ENCODE results near the gene GPA33. TPM values are rescaled to one million over a fixed set of nuclear protein-coding genes. Genes with fewer than 3 reads are reported as not detected.

GPA33 gene
- total and polyA plus RNA-seq, 9 of the 15 experiments (the other 6 are each of a cell fraction or from before 2014, with no cell fraction given) = 0.13 TPM; not detected in 8

DNA sequence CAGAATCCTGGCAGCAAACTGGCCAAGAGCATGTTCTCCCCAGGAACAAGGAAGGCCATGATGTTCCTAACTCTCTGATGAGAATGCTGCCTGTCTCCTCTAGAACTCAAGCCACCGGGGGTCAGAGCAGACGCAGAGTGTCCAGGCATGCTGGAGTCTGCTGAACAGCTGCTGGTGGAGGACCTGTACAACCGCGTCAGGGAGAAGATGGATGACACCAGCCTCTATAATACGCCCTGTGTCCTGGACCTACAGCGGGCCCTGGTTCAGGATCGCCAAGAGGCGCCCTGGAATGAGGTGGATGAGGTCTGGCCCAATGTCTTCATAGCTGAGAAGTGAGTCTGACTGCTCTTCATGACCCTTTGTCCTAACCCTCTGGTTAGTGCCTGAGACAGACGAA, 27.0 kb upstream of the GPA33 start:
- Histone ChIP-seq H4K20me1 (replicated peaks; ENCODE audit: control insufficient read depth, insufficient read depth, low read length) (no peaks in the 10 kb centered on the region), H3K9me3 (replicated peaks; ENCODE audit: control insufficient read depth, insufficient read depth, low read depth, low read length) (no peaks in the 10 kb centered on the region), H3K9ac (ENCODE audit: insufficient read depth in 1 of 2, low read depth in 2 of 2, low read length in 2 of 2) (no peak overlapping the region), H3K4me3 (no peak overlapping the region), H3K27ac (ENCODE audit: extremely low read depth, low read depth, low read length) (no peak overlapping the region), H3K9me1 (ENCODE audit: control insufficient read depth, insufficient read depth, low read length) (no peaks in the 10 kb centered on the region), H3K79me2 (ENCODE audit: control insufficient read depth, insufficient read depth, low read length) (no peaks in the 10 kb centered on the region), H3K27me3 (ENCODE audit: control insufficient read depth in 2 of 2, insufficient read depth in 2 of 2, low read length in 2 of 2) (peaks cover 34 to 49% of the 10 kb centered on the region in 2 experiments), H3K4me1 (replicated peaks in 1 of 2; ENCODE audit: control insufficient read depth in 2 of 2, insufficient read depth in 2 of 2, low read length in 2 of 2) (peaks cover 0 to 9% of the 10 kb centered on the region in 2 experiments; a peak in 3 of 5 replicates), H2AFZ (ENCODE audit: low read depth, low read length) (no peak overlapping the region), H3K36me3 (ENCODE audit: control insufficient read depth, insufficient read depth, low read length) (no peaks in the 10 kb centered on the region), H3K4me2 (ENCODE audit: insufficient read depth, low read length) (no peak overlapping the region)
- intact Hi-C loops (cut with micrococcal nuclease) (no loop called here), in situ Hi-C loops (cut with MboI) (no loop called here)
- WGBS (ENCODE audit: insufficient coverage, low coverage, missing lambda C conversion rate) = 3% methylated on average over 9 of the region's 9 CpGs
- ATAC-seq = no peak; the same call in 2 of the 3 replicates
- DNase-seq (ENCODE audit: extremely low read depth in 1 of 4, low spot score in 3 of 4) = no peak
- CTCF ChIA-PET (ENCODE audit: low intra/inter-chr PET ratio) = no interaction called here
- POLR2A ChIA-PET = interaction anchor here (0.6 to 1.8 kb wide), 2 partner anchors 11 to 22 kb away, joined by 6 read pairs; no protein-coding TSS in a partner anchor
- no peak for FAIRE-seq
- no TSS peak for BruUV-seq (replicated peaks)
- TF ChIP-seq, protein P1, sequence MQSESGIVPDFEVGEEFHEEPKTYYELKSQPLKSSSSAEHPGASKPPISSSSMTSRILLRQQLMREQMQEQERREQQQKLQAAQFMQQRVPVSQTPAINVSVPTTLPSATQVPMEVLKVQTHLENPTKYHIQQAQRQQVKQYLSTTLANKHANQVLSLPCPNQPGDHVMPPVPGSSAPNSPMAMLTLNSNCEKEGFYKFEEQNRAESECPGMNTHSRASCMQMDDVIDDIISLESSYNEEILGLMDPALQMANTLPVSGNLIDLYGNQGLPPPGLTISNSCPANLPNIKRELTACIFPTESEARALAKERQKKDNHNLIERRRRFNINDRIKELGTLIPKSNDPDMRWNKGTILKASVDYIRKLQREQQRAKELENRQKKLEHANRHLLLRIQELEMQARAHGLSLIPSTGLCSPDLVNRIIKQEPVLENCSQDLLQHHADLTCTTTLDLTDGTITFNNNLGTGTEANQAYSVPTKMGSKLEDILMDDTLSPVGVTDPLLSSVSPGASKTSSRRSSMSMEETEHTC (IDR thresholded peaks at IDR 0.05) = no peak
- TF ChIP-seq, protein P2, sequence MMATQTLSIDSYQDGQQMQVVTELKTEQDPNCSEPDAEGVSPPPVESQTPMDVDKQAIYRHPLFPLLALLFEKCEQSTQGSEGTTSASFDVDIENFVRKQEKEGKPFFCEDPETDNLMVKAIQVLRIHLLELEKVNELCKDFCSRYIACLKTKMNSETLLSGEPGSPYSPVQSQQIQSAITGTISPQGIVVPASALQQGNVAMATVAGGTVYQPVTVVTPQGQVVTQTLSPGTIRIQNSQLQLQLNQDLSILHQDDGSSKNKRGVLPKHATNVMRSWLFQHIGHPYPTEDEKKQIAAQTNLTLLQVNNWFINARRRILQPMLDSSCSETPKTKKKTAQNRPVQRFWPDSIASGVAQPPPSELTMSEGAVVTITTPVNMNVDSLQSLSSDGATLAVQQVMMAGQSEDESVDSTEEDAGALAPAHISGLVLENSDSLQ (IDR thresholded peaks at IDR 0.05) = no peak
- TF ChIP-seq FOXJ3 (CRISPR knock-in tag; IDR thresholded peaks at IDR 0.05) = no peak
- TF ChIP-seq, protein P3, sequence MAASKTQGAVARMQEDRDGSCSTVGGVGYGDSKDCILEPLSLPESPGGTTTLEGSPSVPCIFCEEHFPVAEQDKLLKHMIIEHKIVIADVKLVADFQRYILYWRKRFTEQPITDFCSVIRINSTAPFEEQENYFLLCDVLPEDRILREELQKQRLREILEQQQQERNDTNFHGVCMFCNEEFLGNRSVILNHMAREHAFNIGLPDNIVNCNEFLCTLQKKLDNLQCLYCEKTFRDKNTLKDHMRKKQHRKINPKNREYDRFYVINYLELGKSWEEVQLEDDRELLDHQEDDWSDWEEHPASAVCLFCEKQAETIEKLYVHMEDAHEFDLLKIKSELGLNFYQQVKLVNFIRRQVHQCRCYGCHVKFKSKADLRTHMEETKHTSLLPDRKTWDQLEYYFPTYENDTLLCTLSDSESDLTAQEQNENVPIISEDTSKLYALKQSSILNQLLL (CRISPR knock-in tag; IDR thresholded peaks at IDR 0.05; ENCODE audit: borderline replicate concordance) = no peak
- no peak for TF ChIP-seq ZNF3 (CRISPR knock-in tag; IDR thresholded peaks at IDR 0.05)
- TF ChIP-seq CREB1 (IDR thresholded peaks at IDR 0.05) = no peak
- no peak for TF ChIP-seq CREB1 (CRISPR knock-in tag; IDR thresholded peaks at IDR 0.05)
- TF ChIP-seq HNRNPUL1 (IDR thresholded peaks at IDR 0.05; ENCODE audit: low read length) = no peak
- TF ChIP-seq NFATC3 (IDR thresholded peaks at IDR 0.05) = no peak
- TF ChIP-seq, protein P4, sequence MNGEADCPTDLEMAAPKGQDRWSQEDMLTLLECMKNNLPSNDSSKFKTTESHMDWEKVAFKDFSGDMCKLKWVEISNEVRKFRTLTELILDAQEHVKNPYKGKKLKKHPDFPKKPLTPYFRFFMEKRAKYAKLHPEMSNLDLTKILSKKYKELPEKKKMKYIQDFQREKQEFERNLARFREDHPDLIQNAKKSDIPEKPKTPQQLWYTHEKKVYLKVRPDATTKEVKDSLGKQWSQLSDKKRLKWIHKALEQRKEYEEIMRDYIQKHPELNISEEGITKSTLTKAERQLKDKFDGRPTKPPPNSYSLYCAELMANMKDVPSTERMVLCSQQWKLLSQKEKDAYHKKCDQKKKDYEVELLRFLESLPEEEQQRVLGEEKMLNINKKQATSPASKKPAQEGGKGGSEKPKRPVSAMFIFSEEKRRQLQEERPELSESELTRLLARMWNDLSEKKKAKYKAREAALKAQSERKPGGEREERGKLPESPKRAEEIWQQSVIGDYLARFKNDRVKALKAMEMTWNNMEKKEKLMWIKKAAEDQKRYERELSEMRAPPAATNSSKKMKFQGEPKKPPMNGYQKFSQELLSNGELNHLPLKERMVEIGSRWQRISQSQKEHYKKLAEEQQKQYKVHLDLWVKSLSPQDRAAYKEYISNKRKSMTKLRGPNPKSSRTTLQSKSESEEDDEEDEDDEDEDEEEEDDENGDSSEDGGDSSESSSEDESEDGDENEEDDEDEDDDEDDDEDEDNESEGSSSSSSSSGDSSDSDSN (IDR thresholded peaks at IDR 0.05; ENCODE audit: borderline replicate concordance in 1 of 2, low read depth in 2 of 2, low read length in 2 of 2) = no peak
- TF ChIP-seq, protein P5, sequence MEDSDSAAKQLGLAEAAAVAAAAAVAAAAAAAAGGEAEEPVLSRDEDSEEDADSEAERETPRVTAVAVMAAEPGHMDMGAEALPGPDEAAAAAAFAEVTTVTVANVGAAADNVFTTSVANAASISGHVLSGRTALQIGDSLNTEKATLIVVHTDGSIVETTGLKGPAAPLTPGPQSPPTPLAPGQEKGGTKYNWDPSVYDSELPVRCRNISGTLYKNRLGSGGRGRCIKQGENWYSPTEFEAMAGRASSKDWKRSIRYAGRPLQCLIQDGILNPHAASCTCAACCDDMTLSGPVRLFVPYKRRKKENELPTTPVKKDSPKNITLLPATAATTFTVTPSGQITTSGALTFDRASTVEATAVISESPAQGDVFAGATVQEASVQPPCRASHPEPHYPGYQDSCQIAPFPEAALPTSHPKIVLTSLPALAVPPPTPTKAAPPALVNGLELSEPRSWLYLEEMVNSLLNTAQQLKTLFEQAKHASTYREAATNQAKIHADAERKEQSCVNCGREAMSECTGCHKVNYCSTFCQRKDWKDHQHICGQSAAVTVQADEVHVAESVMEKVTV (CRISPR knock-in tag; IDR thresholded peaks at IDR 0.05) = no peak
- TF ChIP-seq XRCC5 (IDR thresholded peaks at IDR 0.05; ENCODE audit: low read depth, low read length) = no peak
- TF ChIP-seq CSDE1 (IDR thresholded peaks at IDR 0.05) = no peak
- no peak for TF ChIP-seq ZNF282 (CRISPR knock-in tag; IDR thresholded peaks at IDR 0.05)
- TF ChIP-seq, protein P6, sequence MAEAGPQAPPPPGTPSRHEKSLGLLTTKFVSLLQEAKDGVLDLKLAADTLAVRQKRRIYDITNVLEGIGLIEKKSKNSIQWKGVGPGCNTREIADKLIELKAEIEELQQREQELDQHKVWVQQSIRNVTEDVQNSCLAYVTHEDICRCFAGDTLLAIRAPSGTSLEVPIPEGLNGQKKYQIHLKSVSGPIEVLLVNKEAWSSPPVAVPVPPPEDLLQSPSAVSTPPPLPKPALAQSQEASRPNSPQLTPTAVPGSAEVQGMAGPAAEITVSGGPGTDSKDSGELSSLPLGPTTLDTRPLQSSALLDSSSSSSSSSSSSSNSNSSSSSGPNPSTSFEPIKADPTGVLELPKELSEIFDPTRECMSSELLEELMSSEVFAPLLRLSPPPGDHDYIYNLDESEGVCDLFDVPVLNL (CRISPR knock-in tag; IDR thresholded peaks at IDR 0.05; ENCODE audit: low read depth) = no peak
